ENCODE results near the gene NXNL2. TPM values are rescaled to one million over a fixed set of nuclear protein-coding genes. Genes with fewer than 3 reads are reported as not detected.

The NXNL2 gene
- total RNA-seq, 1 experiment from 2014 or later = 2.2 TPM

DNA sequence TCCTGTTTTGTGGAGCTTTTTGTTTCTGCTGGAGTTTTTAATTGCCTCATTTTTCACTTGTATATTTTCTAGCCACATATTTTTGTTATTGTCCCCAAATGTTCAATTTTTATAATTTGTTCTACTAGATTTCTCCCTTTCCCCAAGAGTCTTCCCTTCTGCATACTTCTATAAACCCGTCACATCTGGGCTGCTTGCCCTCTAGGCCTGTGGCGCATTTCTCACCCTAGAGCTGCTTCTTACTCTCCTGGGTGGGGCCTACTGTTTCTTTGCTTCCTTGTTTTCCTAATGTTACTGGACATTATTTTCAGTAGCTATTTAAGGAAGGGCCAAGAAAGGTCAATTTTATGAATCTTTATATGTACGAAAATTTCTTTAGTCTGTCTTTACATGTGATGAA is 51.5 kb downstream of the NXNL2 start:
- H3K9me3 Mint-ChIP-seq = no peaks in the 10 kb centered on the region; the same call in 1 of the 2 replicates
- peaks cover 11% of the 10 kb centered on the region for H3K4me1 Mint-ChIP-seq
- ATAC-seq (no peak), DNase-seq (ENCODE audit: low spot score) (no peak)
- CTCF ChIA-PET = no interaction called here
- POLR2A ChIA-PET = no interaction called here
- H3K36me3 Mint-ChIP-seq = no peaks in the 10 kb centered on the region
- no peak for TF ChIP-seq ZNF138 (CRISPR knock-in tag; conservative IDR thresholded peaks at IDR 0.05)
- no peak for TF ChIP-seq MXD4 (CRISPR knock-in tag; IDR thresholded peaks at IDR 0.05; ENCODE audit: borderline replicate concordance)
- TF ChIP-seq PREB (CRISPR knock-in tag; IDR thresholded peaks at IDR 0.05; ENCODE audit: borderline replicate concordance) = no peak
- no peak for TF ChIP-seq ZNF263 (CRISPR knock-in tag; IDR thresholded peaks at IDR 0.05; ENCODE audit: low read depth)
- no peak for TF ChIP-seq IRF2 (CRISPR knock-in tag; IDR thresholded peaks at IDR 0.05; ENCODE audit: borderline replicate concordance, low read depth)
- no peak for TF ChIP-seq ZNF317 (CRISPR knock-in tag; IDR thresholded peaks at IDR 0.05; ENCODE audit: borderline replicate concordance, low read depth)
- no peak for TF ChIP-seq NFATC4 (CRISPR knock-in tag; IDR thresholded peaks at IDR 0.05)
- TF ChIP-seq, protein P1, sequence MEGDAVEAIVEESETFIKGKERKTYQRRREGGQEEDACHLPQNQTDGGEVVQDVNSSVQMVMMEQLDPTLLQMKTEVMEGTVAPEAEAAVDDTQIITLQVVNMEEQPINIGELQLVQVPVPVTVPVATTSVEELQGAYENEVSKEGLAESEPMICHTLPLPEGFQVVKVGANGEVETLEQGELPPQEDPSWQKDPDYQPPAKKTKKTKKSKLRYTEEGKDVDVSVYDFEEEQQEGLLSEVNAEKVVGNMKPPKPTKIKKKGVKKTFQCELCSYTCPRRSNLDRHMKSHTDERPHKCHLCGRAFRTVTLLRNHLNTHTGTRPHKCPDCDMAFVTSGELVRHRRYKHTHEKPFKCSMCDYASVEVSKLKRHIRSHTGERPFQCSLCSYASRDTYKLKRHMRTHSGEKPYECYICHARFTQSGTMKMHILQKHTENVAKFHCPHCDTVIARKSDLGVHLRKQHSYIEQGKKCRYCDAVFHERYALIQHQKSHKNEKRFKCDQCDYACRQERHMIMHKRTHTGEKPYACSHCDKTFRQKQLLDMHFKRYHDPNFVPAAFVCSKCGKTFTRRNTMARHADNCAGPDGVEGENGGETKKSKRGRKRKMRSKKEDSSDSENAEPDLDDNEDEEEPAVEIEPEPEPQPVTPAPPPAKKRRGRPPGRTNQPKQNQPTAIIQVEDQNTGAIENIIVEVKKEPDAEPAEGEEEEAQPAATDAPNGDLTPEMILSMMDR (IDR thresholded peaks at IDR 0.05) = no peak
- no peak for TF ChIP-seq ZBTB21 (CRISPR knock-in tag; IDR thresholded peaks at IDR 0.05; ENCODE audit: borderline replicate concordance)
- TF ChIP-seq, protein P2, sequence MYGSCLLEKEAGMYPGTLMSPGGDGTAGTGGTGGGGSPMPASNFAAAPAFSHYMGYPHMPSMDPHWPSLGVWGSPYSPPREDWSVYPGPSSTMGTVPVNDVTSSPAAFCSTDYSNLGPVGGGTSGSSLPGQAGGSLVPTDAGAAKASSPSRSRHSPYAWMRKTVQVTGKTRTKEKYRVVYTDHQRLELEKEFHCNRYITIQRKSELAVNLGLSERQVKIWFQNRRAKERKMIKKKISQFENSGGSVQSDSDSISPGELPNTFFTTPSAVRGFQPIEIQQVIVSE (CRISPR knock-in tag; IDR thresholded peaks at IDR 0.05; ENCODE audit: borderline replicate concordance) = no peak
- TF ChIP-seq CREM (CRISPR knock-in tag; IDR thresholded peaks at IDR 0.05) = no peak
- TF ChIP-seq, protein P3, sequence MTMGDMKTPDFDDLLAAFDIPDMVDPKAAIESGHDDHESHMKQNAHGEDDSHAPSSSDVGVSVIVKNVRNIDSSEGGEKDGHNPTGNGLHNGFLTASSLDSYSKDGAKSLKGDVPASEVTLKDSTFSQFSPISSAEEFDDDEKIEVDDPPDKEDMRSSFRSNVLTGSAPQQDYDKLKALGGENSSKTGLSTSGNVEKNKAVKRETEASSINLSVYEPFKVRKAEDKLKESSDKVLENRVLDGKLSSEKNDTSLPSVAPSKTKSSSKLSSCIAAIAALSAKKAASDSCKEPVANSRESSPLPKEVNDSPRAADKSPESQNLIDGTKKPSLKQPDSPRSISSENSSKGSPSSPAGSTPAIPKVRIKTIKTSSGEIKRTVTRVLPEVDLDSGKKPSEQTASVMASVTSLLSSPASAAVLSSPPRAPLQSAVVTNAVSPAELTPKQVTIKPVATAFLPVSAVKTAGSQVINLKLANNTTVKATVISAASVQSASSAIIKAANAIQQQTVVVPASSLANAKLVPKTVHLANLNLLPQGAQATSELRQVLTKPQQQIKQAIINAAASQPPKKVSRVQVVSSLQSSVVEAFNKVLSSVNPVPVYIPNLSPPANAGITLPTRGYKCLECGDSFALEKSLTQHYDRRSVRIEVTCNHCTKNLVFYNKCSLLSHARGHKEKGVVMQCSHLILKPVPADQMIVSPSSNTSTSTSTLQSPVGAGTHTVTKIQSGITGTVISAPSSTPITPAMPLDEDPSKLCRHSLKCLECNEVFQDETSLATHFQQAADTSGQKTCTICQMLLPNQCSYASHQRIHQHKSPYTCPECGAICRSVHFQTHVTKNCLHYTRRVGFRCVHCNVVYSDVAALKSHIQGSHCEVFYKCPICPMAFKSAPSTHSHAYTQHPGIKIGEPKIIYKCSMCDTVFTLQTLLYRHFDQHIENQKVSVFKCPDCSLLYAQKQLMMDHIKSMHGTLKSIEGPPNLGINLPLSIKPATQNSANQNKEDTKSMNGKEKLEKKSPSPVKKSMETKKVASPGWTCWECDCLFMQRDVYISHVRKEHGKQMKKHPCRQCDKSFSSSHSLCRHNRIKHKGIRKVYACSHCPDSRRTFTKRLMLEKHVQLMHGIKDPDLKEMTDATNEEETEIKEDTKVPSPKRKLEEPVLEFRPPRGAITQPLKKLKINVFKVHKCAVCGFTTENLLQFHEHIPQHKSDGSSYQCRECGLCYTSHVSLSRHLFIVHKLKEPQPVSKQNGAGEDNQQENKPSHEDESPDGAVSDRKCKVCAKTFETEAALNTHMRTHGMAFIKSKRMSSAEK (CRISPR knock-in tag; IDR thresholded peaks at IDR 0.05; ENCODE audit: borderline replicate concordance) = no peak
- no peak for TF ChIP-seq ZNF232 (CRISPR knock-in tag; IDR thresholded peaks at IDR 0.05)
- no peak for TF ChIP-seq NR1H2 (CRISPR knock-in tag; IDR thresholded peaks at IDR 0.05)
- H3K4me3 Mint-ChIP-seq = no peak overlapping the region
- no peak overlapping the region for H3K27ac Mint-ChIP-seq
- peaks cover 4% of the 10 kb centered on the region; the same call in 1 of the 2 replicates for H3K27me3 Mint-ChIP-seq (ENCODE audit: low read depth)

DNA sequence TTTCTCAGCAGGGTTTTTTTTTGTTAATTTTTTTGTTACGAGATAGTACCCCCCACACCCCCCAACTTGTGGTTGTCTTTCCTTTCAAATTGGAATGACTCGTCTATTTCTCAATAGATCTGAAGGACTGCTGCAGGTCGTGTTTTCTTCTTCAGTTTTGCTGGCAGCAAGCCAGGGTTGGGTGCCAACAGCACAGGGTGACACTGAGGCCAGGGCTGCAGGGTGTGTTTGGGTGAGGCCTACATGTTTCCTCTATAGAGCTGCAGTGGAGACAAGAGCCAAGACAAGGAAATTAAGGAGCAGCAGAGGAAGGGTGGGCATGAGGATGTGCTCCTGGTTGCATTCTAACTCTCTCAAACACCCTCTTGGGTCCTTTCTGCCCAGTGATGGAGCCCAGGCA is 52.2 kb downstream of the NXNL2 start:
- no peak for ATAC-seq
- no peaks in the 10 kb centered on the region for H3K27me3 Mint-ChIP-seq (ENCODE audit: low read depth)
- TF ChIP-seq ZNF263 (CRISPR knock-in tag; IDR thresholded peaks at IDR 0.05; ENCODE audit: low read depth) (no peak), NR3C1 (CRISPR knock-in tag; conservative IDR thresholded peaks at IDR 0.05; ENCODE audit: low read depth) (no peak), ESRRA (CRISPR knock-in tag; IDR thresholded peaks at IDR 0.05; ENCODE audit: borderline replicate concordance) (no peak), FOXP4 (CRISPR knock-in tag; IDR thresholded peaks at IDR 0.05) (no peak), ZBTB21 (CRISPR knock-in tag; IDR thresholded peaks at IDR 0.05; ENCODE audit: borderline replicate concordance) (no peak), CREM (CRISPR knock-in tag; IDR thresholded peaks at IDR 0.05) (no peak), ZNF219 (CRISPR knock-in tag; IDR thresholded peaks at IDR 0.05; ENCODE audit: borderline replicate concordance) (no peak), GABPB1 (CRISPR knock-in tag; IDR thresholded peaks at IDR 0.05) (no peak), SP1 (CRISPR knock-in tag; conservative IDR thresholded peaks at IDR 0.05) (no peak), ZNF317 (CRISPR knock-in tag; IDR thresholded peaks at IDR 0.05; ENCODE audit: borderline replicate concordance, low read depth) (no peak), GRHL2 (CRISPR knock-in tag; IDR thresholded peaks at IDR 0.05; ENCODE audit: insufficient replicate concordance, severe bottlenecking) (no peak)
- TF ChIP-seq, protein P4, sequence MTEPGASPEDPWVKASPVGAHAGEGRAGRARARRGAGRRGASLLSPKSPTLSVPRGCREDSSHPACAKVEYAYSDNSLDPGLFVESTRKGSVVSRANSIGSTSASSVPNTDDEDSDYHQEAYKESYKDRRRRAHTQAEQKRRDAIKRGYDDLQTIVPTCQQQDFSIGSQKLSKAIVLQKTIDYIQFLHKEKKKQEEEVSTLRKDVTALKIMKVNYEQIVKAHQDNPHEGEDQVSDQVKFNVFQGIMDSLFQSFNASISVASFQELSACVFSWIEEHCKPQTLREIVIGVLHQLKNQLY (CRISPR knock-in tag; IDR thresholded peaks at IDR 0.05) = no peak
- TF ChIP-seq, protein P5, sequence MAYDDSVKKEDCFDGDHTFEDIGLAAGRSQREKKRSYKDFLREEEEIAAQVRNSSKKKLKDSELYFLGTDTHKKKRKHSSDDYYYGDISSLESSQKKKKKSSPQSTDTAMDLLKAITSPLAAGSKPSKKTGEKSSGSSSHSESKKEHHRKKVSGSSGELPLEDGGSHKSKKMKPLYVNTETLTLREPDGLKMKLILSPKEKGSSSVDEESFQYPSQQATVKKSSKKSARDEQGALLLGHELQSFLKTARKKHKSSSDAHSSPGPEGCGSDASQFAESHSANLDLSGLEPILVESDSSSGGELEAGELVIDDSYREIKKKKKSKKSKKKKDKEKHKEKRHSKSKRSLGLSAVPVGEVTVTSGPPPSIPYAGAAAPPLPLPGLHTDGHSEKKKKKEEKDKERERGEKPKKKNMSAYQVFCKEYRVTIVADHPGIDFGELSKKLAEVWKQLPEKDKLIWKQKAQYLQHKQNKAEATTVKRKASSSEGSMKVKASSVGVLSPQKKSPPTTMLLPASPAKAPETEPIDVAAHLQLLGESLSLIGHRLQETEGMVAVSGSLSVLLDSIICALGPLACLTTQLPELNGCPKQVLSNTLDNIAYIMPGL (CRISPR knock-in tag; IDR thresholded peaks at IDR 0.05) = no peak
- no peak for DNase-seq (ENCODE audit: low spot score)
- no peaks in the 10 kb centered on the region for H3K36me3 Mint-ChIP-seq
- CTCF ChIA-PET = no interaction called here
- H3K4me1 Mint-ChIP-seq = peaks cover 11% of the 10 kb centered on the region
- H3K27ac Mint-ChIP-seq = no peak overlapping the region
- H3K9me3 Mint-ChIP-seq = no peaks in the 10 kb centered on the region; the same call in 1 of the 2 replicates
- no peak overlapping the region for H3K4me3 Mint-ChIP-seq
- POLR2A ChIA-PET = no interaction called here

Measured in WTC11 (cell line).